ENCODE measurements around the gene PLXDC1.
"Not testable (repeated sequence)": the region's sequence is repeated elsewhere in the genome, so short reads cannot be mapped to it uniquely, and the experiment has no call there.

PLXDC1 gene

GRCh38 chr17:39173080-39173479 is 21.6 kb upstream of the PLXDC1 start:
- TF ChIP-seq CTCF (IDR thresholded peaks at IDR 0.05; ENCODE audit: control insufficient read depth, insufficient read depth, low read depth, low read length, missing control alignments), result no peak
- DNase-seq (ENCODE audit: low read depth), result no peak
- no peak overlapping the region for H3K4me3 ChIP-seq (ENCODE audit: control insufficient read depth, low read depth, low read length)

DNA sequence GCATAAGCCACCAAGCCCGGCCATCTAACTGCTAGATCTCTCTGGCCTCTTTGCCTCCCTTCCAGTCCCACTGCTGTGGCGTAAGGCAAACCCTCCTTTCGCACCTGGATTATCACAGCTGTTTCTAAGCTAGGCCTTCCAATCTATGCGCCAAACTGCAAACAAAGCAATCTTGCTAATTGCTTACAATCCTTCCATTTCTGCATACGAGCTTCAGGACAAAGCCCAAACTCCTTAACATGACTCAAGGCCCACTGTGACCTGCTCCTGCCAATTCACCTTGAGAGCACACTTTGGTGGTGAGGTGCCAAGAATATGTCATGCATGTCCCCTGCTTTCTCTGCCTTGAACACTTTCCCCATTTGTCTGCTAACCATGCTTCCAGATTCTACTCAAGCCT is 20.5 kb upstream of the PLXDC1 start:
- no peak overlapping the region for H3K4me3 ChIP-seq (ENCODE audit: control insufficient read depth, low read depth, low read length)
- DNase-seq (ENCODE audit: low read depth), result no peak
- no peak for TF ChIP-seq CTCF (IDR thresholded peaks at IDR 0.05; ENCODE audit: control insufficient read depth, insufficient read depth, low read depth, low read length, missing control alignments)

DNA sequence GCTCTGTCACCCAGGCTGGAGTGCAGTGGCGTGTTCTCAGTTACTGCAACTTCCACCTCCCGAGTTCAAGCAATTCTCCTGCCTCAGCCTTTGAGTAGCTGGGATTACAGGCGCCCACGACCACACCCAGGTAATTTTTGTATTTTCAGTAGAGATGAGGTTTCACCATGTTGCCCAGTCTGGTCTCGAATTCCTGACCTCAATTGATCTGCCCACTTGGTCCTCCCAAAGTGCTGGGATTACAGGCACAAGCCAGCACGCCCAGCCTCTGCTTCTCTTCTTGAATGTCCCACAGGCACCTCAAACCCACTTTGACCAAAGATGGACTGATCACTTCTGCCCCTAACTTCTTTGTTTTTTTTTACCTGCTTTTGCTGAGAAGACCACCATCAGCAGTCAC is 19.1 kb upstream of the PLXDC1 start:
- no peak for DNase-seq (ENCODE audit: low read depth)
- H3K4me3 ChIP-seq (ENCODE audit: control insufficient read depth, low read depth, low read length), result no peak overlapping the region
- no peak for TF ChIP-seq CTCF (IDR thresholded peaks at IDR 0.05; ENCODE audit: control insufficient read depth, insufficient read depth, low read depth, low read length, missing control alignments)

GRCh38 chr17:39170109-39170508 is 18.7 kb upstream of the PLXDC1 start:
- DNase-seq (ENCODE audit: low read depth), result no peak
- no peak for TF ChIP-seq CTCF (IDR thresholded peaks at IDR 0.05; ENCODE audit: control insufficient read depth, insufficient read depth, low read depth, low read length, missing control alignments)
- H3K4me3 ChIP-seq (ENCODE audit: control insufficient read depth, low read depth, low read length), result no peak overlapping the region

GRCh38 chr17:39169518-39169917 is 18.1 kb upstream of the PLXDC1 start:
- no peak overlapping the region for H3K4me3 ChIP-seq (ENCODE audit: control insufficient read depth, low read depth, low read length)
- DNase-seq (ENCODE audit: low read depth), result no peak
- no peak for TF ChIP-seq CTCF (IDR thresholded peaks at IDR 0.05; ENCODE audit: control insufficient read depth, insufficient read depth, low read depth, low read length, missing control alignments)

DNA sequence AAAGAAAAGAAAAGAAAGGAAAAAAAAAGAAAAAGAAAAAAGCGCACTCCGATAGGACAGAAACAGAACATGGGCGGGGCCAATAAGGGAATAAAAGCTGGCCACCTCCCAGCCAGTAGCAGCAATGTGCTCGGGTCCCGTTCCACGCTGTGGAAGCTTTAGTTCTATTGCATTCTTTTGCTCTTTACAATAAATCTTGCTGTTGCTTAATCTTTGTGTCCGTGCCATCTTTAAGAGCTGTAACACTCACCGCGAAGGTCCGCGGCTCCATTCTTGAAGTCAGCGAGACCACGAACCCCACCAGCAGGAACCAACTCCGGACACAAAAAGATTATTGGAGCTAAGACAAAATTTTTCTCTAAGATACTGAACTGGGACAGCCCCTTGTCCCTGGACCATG is 17.7 kb upstream of the PLXDC1 start:
- H3K4me3 ChIP-seq (ENCODE audit: control insufficient read depth, low read depth, low read length), result no peak overlapping the region
- no peak for DNase-seq (ENCODE audit: low read depth)
- TF ChIP-seq CTCF (IDR thresholded peaks at IDR 0.05; ENCODE audit: control insufficient read depth, insufficient read depth, low read depth, low read length, missing control alignments), result no peak

DNA sequence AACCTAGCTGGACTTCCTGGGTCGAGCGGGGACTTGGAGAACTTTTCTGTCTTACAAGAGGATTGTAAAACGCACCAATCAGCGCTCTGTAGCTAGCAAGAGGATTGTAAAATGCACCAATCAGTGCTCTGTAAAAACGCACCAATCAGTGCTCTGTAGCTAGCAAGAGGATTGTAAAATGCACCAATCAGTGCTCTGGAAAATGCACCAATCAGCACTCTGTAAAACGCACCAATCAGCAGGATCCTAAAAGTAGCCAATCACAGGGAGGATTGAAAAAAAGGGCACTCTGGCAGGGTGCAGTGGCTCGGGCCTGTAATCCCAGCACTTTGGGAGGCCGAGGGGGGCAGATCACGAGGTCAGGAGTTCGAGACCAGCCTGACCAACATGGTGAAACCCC is 17.1 kb upstream of the PLXDC1 start:
- not testable (repeated sequence) for H3K4me3 ChIP-seq (ENCODE audit: control insufficient read depth, low read depth, low read length); DNase-seq (ENCODE audit: low read depth)
